ENCODE data around the gene MCF2L2. TPM values are rescaled to one million over a fixed set of nuclear protein-coding genes. Genes with fewer than 3 reads are reported as not detected.

The MCF2L2 gene
- total and polyA plus RNA-seq, 10 donors: 0.46 to 37.7 (median 17.6) TPM

GRCh38 chr3:183220828-183221227 lies 207.6 kb downstream of the MCF2L2 start:
- H3K4me3 ChIP-seq: no peak overlapping the region
- TF ChIP-seq POLR2A (IDR thresholded peaks at IDR 0.05): no peak
- no peak for TF ChIP-seq POLR2AphosphoS5 (IDR thresholded peaks at IDR 0.05)
- no peak for TF ChIP-seq CTCF (IDR thresholded peaks at IDR 0.05 in 8 of 11, conservative IDR thresholded peaks at IDR 0.05 in 3 of 11)
- WGBS, 5 donors: 69 to 91% (median 87%) methylated on average over 5 of the region's 5 CpGs
- H3K4me1 ChIP-seq: peaks cover 0 to 5% (median 0%) of the 10 kb centered on the region in 6 donors
- peaks cover 0 to 25% (median 2%) of the 10 kb centered on the region in 6 donors for H3K36me3 ChIP-seq
- intact Hi-C loops (cut with DNase I; ENCODE audit: low total_unique reads): no loop called here
- H3K27ac ChIP-seq: no peak overlapping the region
- H3K27me3 ChIP-seq (replicated peaks in 1 of 7): peaks cover 0 to 7% (median 0%) of the 10 kb centered on the region in 7 donors
- DNase-seq: no peak
- H3K9me3 ChIP-seq: no peaks in the 10 kb centered on the region

GRCh38 chr3:183218826-183219225 lies 209.6 kb downstream of the MCF2L2 start:
- 38 to 64% (median 56%) methylated on average over 2 of the region's 2 CpGs for WGBS, 5 donors
- TF ChIP-seq POLR2AphosphoS5 (IDR thresholded peaks at IDR 0.05) (no peak), POLR2A (IDR thresholded peaks at IDR 0.05) (no peak), CTCF (IDR thresholded peaks at IDR 0.05 in 8 of 11, conservative IDR thresholded peaks at IDR 0.05 in 3 of 11) (no peak)

GRCh38 chr3:183217548-183218332 lies 210.7 kb downstream of the MCF2L2 start:
- no peak overlapping the region for H3K27ac ChIP-seq
- H3K27me3 ChIP-seq (replicated peaks in 1 of 7): peaks cover 0 to 7% (median 0%) of the 10 kb centered on the region in 7 donors
- DNase-seq: no peak
- H3K9me3 ChIP-seq: no peaks in the 10 kb centered on the region
- H3K4me1 ChIP-seq: peaks cover 0 to 5% (median 0%) of the 10 kb centered on the region in 6 donors
- H3K36me3 ChIP-seq: peaks cover 0 to 15% (median 0%) of the 10 kb centered on the region in 6 donors
- 73 to 82% (median 80%) methylated on average over 9 of the region's 9 CpGs for WGBS, 5 donors
- H3K4me3 ChIP-seq: no peak overlapping the region
- TF ChIP-seq POLR2A (IDR thresholded peaks at IDR 0.05) (no peak), POLR2AphosphoS5 (IDR thresholded peaks at IDR 0.05) (no peak), CTCF (IDR thresholded peaks at IDR 0.05 in 8 of 11, conservative IDR thresholded peaks at IDR 0.05 in 3 of 11) (no peak)
- intact Hi-C loops (cut with DNase I; ENCODE audit: low total_unique reads): no loop called here

More at GRCh38 chr3:183218826-183219225, 209.6 kb downstream of the MCF2L2 start:
- no peaks in the 10 kb centered on the region for H3K9me3 ChIP-seq
- peaks cover 0 to 3% (median 0%) of the 10 kb centered on the region in 6 donors for H3K4me1 ChIP-seq
- no peak overlapping the region for H3K27ac ChIP-seq
- no peak for DNase-seq
- H3K4me3 ChIP-seq: no peak overlapping the region
- intact Hi-C loops (cut with DNase I; ENCODE audit: low total_unique reads): no loop called here
- H3K36me3 ChIP-seq: peaks cover 0 to 25% (median 2%) of the 10 kb centered on the region in 6 donors
- H3K27me3 ChIP-seq (replicated peaks in 1 of 7): peaks cover 0 to 7% (median 0%) of the 10 kb centered on the region in 7 donors

- H3K36me3 ChIP-seq: peaks cover 0 to 5% (median 0%) of the 10 kb centered on the region in 6 donors
- H3K4me3 ChIP-seq: no peak overlapping the region
- H3K27ac ChIP-seq: no peak overlapping the region
- 93 to 96% (median 94%) methylated on average over 4 of the region's 4 CpGs for WGBS, 5 donors
- TF ChIP-seq POLR2A (IDR thresholded peaks at IDR 0.05) (no peak), POLR2AphosphoS5 (IDR thresholded peaks at IDR 0.05) (no peak), CTCF (IDR thresholded peaks at IDR 0.05 in 8 of 11, conservative IDR thresholded peaks at IDR 0.05 in 3 of 11) (no peak)
- no peaks in the 10 kb centered on the region for H3K9me3 ChIP-seq
- no peak for DNase-seq
- H3K27me3 ChIP-seq (replicated peaks in 1 of 7): peaks cover 0 to 18% (median 0%) of the 10 kb centered on the region in 7 donors
- H3K4me1 ChIP-seq: peaks cover 3 to 25% (median 15%) of the 10 kb centered on the region in 6 donors
- intact Hi-C loops (cut with DNase I; ENCODE audit: low total_unique reads): no loop called here
These were observed 212.7 kb downstream of the MCF2L2 start for GRCh38 chr3:183215591-183216202.

Data from spleen (tissue), 11 donors.